ENCODE data around the gene ARL6IP1.

GRCh38 chr16:18827890-18828289 lies 26.5 kb upstream of the ARL6IP1 start:
- TF ChIP-seq CSDC2 (CRISPR knock-in tag; IDR thresholded peaks at IDR 0.05), result no peak
- no peak for TF ChIP-seq RARB (CRISPR knock-in tag; IDR thresholded peaks at IDR 0.05)
- no peak for TF ChIP-seq ESRRG (CRISPR knock-in tag; IDR thresholded peaks at IDR 0.05)
- TF ChIP-seq PPARA (CRISPR knock-in tag; IDR thresholded peaks at IDR 0.05; ENCODE audit: borderline replicate concordance), result no peak
- no peak for TF ChIP-seq CREB5 (CRISPR knock-in tag; IDR thresholded peaks at IDR 0.05; ENCODE audit: low read depth)
- TF ChIP-seq, protein P1, sequence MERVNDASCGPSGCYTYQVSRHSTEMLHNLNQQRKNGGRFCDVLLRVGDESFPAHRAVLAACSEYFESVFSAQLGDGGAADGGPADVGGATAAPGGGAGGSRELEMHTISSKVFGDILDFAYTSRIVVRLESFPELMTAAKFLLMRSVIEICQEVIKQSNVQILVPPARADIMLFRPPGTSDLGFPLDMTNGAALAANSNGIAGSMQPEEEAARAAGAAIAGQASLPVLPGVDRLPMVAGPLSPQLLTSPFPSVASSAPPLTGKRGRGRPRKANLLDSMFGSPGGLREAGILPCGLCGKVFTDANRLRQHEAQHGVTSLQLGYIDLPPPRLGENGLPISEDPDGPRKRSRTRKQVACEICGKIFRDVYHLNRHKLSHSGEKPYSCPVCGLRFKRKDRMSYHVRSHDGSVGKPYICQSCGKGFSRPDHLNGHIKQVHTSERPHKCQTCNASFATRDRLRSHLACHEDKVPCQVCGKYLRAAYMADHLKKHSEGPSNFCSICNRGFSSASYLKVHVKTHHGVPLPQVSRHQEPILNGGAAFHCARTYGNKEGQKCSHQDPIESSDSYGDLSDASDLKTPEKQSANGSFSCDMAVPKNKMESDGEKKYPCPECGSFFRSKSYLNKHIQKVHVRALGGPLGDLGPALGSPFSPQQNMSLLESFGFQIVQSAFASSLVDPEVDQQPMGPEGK (CRISPR knock-in tag; IDR thresholded peaks at IDR 0.05; ENCODE audit: borderline replicate concordance), result no peak
- TF ChIP-seq ZFP30 (CRISPR knock-in tag; IDR thresholded peaks at IDR 0.05), result no peak
- TF ChIP-seq ZFP3 (CRISPR knock-in tag; IDR thresholded peaks at IDR 0.05), result no peak
- TF ChIP-seq ZC3H10 (CRISPR knock-in tag; IDR thresholded peaks at IDR 0.05), result no peak
- TF ChIP-seq ISL1 (CRISPR knock-in tag; IDR thresholded peaks at IDR 0.05), result no peak
